Activated CD8-positive, alpha-beta memory T cell treated with anti-CD3 and anti-CD28 coated beads for 1 hour (primary cell): ENCODE results near the gene RGS8.

Experiments used
- DNase-seq, 2 donors: peaks; one replicate each; pipeline ENCODE4 v3.0.0-alpha.2; 2020; ENCODE audit warnings: low read depth in 1 of 2; ENCODE audit errors: extremely low read depth in 1 of 2

The RGS8 gene

DNA sequence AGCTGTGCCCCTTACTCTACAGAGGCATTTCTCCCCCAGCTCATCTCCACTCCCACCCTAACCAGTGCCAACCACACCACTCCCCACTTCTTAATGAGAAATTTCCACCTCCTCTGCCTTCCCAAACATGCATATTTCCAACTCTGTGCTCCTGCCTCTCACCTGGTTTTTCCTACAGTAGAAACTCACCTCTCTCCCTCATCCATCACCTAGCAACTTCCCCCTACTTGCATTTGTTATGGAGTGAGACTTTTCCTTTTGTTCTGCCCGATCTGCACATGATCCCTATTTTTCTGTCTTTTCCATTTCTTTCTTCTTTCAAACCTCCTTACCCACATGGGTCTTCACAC, 11.9 kb downstream of the RGS8 start:
- no peak for DNase-seq

GRCh38 chr1:182671750-182672486, 12.5 kb downstream of the RGS8 start:
- no peak for DNase-seq

DNA sequence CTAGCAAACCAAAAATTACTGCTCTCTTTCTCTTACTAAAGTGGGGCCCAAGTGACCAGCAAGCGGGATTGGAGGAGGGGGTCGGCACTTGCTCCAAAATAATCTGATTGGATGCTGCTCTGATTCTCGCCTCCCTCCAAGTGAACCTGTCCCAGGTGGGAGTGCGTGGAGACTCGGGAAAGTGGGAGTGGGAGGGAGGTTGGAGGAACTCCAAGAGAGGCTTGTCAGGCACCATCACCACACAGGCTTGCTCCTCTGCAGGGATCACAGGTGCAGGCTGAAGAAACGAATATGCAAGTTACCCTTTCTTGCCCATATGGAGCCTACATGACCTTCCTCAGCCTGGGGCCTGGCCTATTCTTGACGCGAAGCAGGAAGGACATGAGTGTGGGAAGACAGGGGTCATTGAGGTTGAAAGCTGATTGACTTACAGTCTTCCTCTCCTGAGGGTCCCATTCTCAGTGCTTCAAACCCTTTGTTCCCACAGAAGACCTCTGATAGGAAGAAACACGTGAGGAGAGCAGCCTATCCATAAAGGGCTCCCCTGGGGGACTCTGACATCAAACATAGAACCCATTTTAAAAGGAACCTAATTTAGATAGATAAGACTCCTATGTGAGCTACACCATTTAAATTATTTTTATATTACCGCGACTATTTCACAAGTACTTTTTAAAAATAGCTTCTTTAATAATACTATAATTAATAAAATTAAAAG, 14.2 kb downstream of the RGS8 start:
- no peak for DNase-seq

DNA sequence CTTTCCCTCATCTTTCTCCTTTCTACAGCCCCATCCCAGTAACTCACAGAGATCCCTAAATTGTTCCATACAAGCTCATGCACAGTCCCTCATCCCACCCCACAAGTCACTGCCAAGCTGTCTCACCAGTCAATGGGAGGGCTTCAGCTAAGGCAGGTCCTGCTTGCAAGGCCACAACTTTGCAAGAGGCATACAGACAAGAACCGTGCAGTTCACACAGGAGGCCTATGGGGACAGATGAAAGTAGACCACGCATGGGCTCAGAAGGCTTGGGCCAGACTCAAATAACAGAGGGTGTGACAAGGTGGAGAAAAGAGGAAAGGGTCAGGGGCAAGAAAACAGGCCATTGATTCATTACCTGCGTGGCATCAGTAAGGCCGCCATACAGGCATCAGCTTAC, 15.1 kb downstream of the RGS8 start:
- no peak for DNase-seq

GRCh38 chr1:182668521-182669054, 15.8 kb downstream of the RGS8 start:
- no peak for DNase-seq

GRCh38 chr1:182667848-182668505, 16.4 kb downstream of the RGS8 start:
- no peak for DNase-seq

- DNase-seq: no peak
Observed at GRCh38 chr1:182666706-182667105, 17.7 kb downstream of the RGS8 start.

DNA sequence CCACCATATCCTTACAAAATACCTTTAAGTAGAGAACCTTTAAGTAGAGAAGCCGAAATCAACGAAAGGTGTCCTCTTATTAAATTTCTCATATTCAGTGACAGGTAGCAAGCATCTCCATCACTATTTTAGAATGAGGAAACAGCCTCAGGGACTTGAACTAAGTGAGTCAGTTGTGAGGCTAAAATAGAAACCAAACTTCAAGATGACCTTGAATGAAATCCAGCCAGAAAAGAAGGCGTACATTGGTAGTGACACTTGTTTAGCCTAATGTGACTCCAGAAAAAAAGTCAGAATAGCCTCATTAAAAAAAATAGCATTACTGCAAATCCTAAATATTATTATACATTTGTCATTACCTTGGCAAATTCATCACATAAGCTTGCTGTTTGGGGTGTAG, 20.1 kb downstream of the RGS8 start:
- no peak for DNase-seq

GRCh38 chr1:182662956-182663355, 21.4 kb downstream of the RGS8 start:
- no peak for DNase-seq

DNA sequence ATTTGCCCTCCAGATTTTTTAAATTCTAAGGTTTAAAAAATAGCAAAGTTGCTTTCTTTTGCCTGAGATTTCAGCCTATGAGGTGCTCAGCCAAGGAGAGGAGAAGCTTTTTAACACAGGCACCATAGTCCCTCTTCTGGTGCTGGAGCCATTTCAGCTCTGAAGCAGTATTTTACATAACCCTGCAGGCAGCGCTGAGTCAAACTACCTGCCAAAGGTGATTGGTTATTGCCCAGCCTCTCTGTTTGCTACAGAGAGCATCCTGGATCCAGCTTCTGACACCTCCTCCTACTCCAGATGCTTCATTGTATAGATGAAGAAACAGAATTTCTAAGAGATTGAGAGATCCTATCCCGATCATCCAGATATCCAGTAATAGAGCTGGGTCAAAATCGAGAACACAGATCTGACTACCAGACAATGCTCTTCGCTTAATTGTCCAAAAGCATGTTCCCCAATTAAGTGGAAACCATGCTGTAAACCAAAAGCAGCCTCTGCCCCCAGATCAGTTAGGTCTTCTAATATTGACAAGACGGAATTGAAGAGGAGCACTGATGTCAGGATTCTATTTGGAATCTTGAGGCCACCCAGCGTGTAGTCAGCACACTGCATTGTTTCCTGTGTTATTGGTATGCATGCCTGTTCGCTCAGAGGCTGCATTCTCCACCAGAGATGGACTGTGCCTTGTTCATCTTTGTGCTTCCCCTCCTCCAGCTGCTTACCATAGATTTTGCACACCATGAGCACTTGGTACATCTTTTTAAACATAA, 22.1 kb downstream of the RGS8 start:
- DNase-seq: no peak

- no peak for DNase-seq
Observed at GRCh38 chr1:182658055-182658454, 26.3 kb downstream of the RGS8 start.

- DNase-seq: no peak
Observed at GRCh38 chr1:182656842-182657397, 27.5 kb downstream of the RGS8 start.

DNA sequence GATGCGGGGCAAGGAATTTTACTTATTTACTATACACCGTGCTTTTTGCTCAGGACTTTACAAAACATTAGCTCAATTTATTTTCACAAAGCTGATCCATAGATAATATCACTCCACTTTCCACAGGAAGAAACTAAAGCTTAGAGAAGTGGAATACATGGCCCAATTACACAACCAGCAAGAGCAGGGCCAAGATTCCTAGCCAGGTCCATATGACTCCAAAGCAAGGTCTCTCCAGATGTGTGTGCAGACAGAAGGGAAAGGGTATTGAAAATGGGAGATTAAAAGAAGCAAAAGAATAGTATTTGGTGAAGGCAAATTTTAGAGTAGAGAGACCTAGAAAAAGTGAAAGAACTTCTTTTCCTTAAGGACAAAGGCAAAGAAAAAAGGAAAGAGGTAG, 30.4 kb downstream of the RGS8 start:
- DNase-seq: no peak

DNA sequence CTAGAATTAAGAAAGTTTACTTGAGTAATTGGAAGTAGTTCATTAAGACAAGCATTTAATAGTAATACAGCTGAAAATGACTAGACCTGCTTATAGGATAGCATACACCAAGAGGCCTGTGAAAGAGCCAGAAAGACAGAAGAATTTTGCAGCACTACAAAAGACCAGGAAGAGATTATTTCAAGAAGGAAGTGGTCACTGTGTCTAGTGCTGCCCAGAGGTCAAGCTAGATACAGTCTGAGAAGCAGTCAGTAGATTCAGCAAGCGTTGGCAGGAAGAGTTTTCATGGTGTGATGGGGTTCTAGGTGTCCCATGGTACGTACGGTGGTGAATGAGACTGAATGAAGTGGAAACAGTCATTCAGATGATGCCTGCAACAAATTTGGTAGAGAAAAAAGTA, 31.5 kb downstream of the RGS8 start:
- no peak for DNase-seq

DNA sequence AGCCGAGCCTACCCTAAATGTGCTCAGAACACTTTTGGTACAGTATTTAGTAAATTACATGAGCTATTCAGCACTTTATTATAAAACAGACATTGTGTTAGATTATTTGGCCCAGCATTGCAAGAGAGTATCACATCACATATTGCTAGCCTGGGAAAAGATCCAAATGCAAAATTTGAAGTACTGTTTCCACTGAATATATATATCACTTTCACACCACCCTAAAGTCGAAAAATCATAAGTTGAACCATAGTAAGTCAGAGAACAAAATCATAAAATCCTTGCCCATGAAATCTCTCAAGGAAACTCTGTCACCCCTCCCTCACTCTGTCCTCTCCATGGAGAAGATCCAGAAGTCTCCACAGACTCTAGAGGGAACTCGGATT, 33.1 kb downstream of the RGS8 start:
- DNase-seq: no peak

- no peak for DNase-seq
Observed at GRCh38 chr1:182650678-182651338, 33.6 kb downstream of the RGS8 start.

GRCh38 chr1:182649041-182649440, 35.3 kb downstream of the RGS8 start:
- DNase-seq: no peak

DNA sequence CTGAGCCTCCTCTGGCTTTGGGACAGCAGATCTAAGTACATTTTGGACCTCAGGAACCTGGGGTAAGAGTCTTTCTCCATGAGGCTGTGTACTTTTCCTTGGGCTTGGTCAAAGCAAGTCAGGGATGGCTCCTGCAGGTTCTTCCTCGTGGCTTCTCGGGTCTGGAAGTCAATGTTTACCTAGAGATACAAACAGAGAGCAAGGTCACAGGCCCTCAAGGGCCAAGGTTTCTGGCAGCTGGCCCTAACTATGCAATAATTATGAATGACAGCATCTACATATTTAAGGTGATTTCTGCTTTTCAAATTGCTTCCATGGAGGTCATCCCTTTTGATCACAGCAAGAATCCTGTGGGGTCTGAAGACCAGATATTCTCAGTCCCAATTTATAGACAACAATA, 37.6 kb downstream of the RGS8 start:
- DNase-seq: no peak

DNA sequence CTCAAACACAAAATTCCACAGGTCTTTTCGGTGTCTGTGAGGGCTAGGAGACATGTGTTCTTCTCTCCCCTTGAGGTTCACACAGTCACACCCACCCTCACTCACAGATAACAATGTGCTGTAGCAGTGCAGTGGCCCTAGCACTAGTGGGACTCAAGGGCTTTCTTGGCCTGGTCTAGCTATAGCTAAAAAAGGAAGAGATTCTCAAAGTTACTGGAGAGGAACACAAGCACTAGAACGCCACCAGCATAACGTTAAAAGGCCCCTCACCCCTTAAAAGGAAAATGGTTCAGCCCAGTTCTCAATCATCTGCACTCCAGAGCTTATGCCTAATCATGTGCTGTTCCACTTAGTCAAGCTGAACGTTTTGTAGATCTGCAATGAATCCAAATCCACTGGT, 39.5 kb downstream of the RGS8 start:
- no peak for DNase-seq

- no peak for DNase-seq
Observed at GRCh38 chr1:182643699-182644098, 40.7 kb downstream of the RGS8 start.
